H9 (cell line): ENCODE measurements around the gene TBC1D7. TPM values are rescaled to one million over a fixed set of nuclear protein-coding genes. Genes with fewer than 3 reads are reported as not detected.

Source experiments
- DNase-seq: peaks from one replicate; pipeline ENCODE4 v3.0.0-alpha.2; 2017
- H2AFZ ChIP-seq: one replicate; pipeline ENCODE4 v1.6.1; 2013; ENCODE audit warnings: mild to moderate bottlenecking, low read length, control low read depth, moderate library complexity
- H2AK5ac ChIP-seq: 2 replicates; pipeline ENCODE4 v1.6.1; 2013; ENCODE audit warnings: low read length, control low read depth, mixed read lengths; ENCODE audit not compliant: insufficient read length
- H2BK120ac ChIP-seq: one replicate; pipeline ENCODE4 v1.6.1; 2013; ENCODE audit warnings: low read depth, mild to moderate bottlenecking, low read length, control low read depth, inconsistent platforms; ENCODE audit not compliant: poor library complexity, severe bottlenecking
- H2BK12ac ChIP-seq: 2 replicates; pipeline ENCODE4 v1.6.1; 2013; ENCODE audit warnings: low read length, control low read depth, mixed read lengths, low read depth; ENCODE audit not compliant: insufficient read length
- H2BK15ac ChIP-seq: 2 replicates; pipeline ENCODE4 v1.6.1; 2013; ENCODE audit warnings: low read depth, low read length, control low read depth
- H2BK20ac ChIP-seq: one replicate; pipeline ENCODE4 v1.6.1; 2013; ENCODE audit warnings: low read depth, mild to moderate bottlenecking, low read length, control low read depth, inconsistent platforms; ENCODE audit not compliant: poor library complexity, severe bottlenecking
- H2BK5ac ChIP-seq: 2 replicates; pipeline ENCODE4 v1.6.1; 2013; ENCODE audit warnings: low read length, control low read depth, mixed read lengths; ENCODE audit not compliant: insufficient read length
- H3K14ac ChIP-seq: 2 replicates; pipeline ENCODE4 v1.6.1; 2013; ENCODE audit warnings: low read length, control low read depth; ENCODE audit not compliant: insufficient read depth
- H3K18ac ChIP-seq: 2 replicates; pipeline ENCODE4 v1.6.1; 2013; ENCODE audit warnings: low read depth, mild to moderate bottlenecking, mixed read lengths, low read length, control low read depth; ENCODE audit not compliant: insufficient read length
- H3K23ac ChIP-seq: 2 replicates; pipeline ENCODE4 v1.6.1; 2013; ENCODE audit warnings: low read length, control low read depth, mixed read lengths, low read depth; ENCODE audit not compliant: insufficient read length
- H3K23me2 ChIP-seq: 2 replicates; pipeline ENCODE4 v1.6.1; 2013; ENCODE audit warnings: low read depth, mild to moderate bottlenecking, mixed read lengths, low read length, control low read depth; ENCODE audit not compliant: insufficient read length, poor library complexity, severe bottlenecking
- H3K27ac ChIP-seq: 2 replicates; pipeline ENCODE4 v1.5.1; 2013; ENCODE audit warnings: low read length, control low read depth, mixed read lengths, low read depth; ENCODE audit not compliant: insufficient read length
- H3K27me3 ChIP-seq: 2 replicates; pipeline ENCODE4 v1.6.1; 2013; ENCODE audit warnings: low read length, control low read depth, inconsistent platforms; ENCODE audit not compliant: insufficient read depth
- H3K4ac ChIP-seq: 2 replicates; pipeline ENCODE4 v1.6.1; 2013; ENCODE audit warnings: low read depth, mild to moderate bottlenecking, control low read depth, inconsistent platforms, low read length, moderate library complexity
- H3K4me1 ChIP-seq: 2 replicates; pipeline ENCODE4 v1.6.1; 2013; ENCODE audit warnings: low read length, control low read depth, inconsistent platforms; ENCODE audit not compliant: insufficient read depth
- H3K4me2 ChIP-seq: 2 replicates; pipeline ENCODE4 v1.6.1; 2013; ENCODE audit warnings: low read length, control low read depth, mixed read lengths; ENCODE audit not compliant: insufficient read length, insufficient read depth
- H3K56ac ChIP-seq: 2 replicates; pipeline ENCODE4 v1.6.1; 2013; ENCODE audit warnings: low read depth, mild to moderate bottlenecking, mixed read lengths, low read length, control low read depth; ENCODE audit not compliant: insufficient read length
- H3K79me1 ChIP-seq: 2 replicates; pipeline ENCODE4 v1.6.1; 2013; ENCODE audit warnings: low read depth, mild to moderate bottlenecking, moderate library complexity, low read length, control low read depth, inconsistent platforms; ENCODE audit not compliant: insufficient read depth, poor library complexity, severe bottlenecking
- H3K79me2 ChIP-seq: 2 replicates; pipeline ENCODE4 v1.6.1; 2013; ENCODE audit warnings: low read length, control low read depth, inconsistent platforms; ENCODE audit not compliant: insufficient read depth
- H3K9ac ChIP-seq: 2 replicates; pipeline ENCODE4 v1.6.1; 2013; ENCODE audit warnings: low read length, control low read depth, mixed read lengths; ENCODE audit not compliant: insufficient read length; ENCODE audit errors: extremely low read depth
- H3K9me3 ChIP-seq: one replicate; pipeline ENCODE4 v1.6.1; 2013; ENCODE audit warnings: low read depth, low read length, inconsistent platforms; ENCODE audit not compliant: control insufficient read depth
- H3T11ph ChIP-seq: one replicate; pipeline ENCODE4 v1.6.1; 2013; ENCODE audit warnings: mild to moderate bottlenecking, low read length, control low read depth, inconsistent platforms
- H4K20me1 ChIP-seq: one replicate; pipeline ENCODE4 v1.6.1; 2013; ENCODE audit not compliant: control insufficient read depth, insufficient read length, insufficient read depth
- H4K5ac ChIP-seq: 2 replicates; pipeline ENCODE4 v1.6.1; 2013; ENCODE audit warnings: low read depth, mild to moderate bottlenecking, mixed read lengths, low read length, control low read depth; ENCODE audit not compliant: insufficient read length
- H4K8ac ChIP-seq: replicated peaks from 2 replicates; pipeline ENCODE4 v1.6.1; 2013; ENCODE audit warnings: low read length, control low read depth, mixed read lengths, low read depth; ENCODE audit not compliant: insufficient read length
- H4K91ac ChIP-seq: 2 replicates; pipeline ENCODE4 v1.6.1; 2013; ENCODE audit warnings: low read depth, mild to moderate bottlenecking, moderate library complexity, mixed read lengths, low read length, control low read depth; ENCODE audit not compliant: insufficient read length
- H3K27ac Mint-ChIP-seq, 3 experiments: 2 replicates in 2 of 3; 3 replicates in 1 of 3; pipeline ENCODE4 v1.8.0; 2020 to 2021; ENCODE audit warnings: mixed read lengths in 3 of 3, mild to moderate bottlenecking in 1 of 3, moderate library complexity in 1 of 3
- H3K27me3 Mint-ChIP-seq: 2 replicates; pipeline ENCODE4 v1.8.0; 2021; ENCODE audit warnings: low read depth, mild to moderate bottlenecking, moderate library complexity, mixed read lengths
- H3K36me3 Mint-ChIP-seq, 3 experiments: 2 replicates in 2 of 3; 3 replicates in 1 of 3; pipeline ENCODE4 v1.8.0; 2020 to 2021; ENCODE audit warnings: low read depth in 3 of 3, mixed read lengths in 3 of 3; ENCODE audit not compliant: insufficient read depth in 1 of 3
- H3K4me1 Mint-ChIP-seq, 2 experiments: 2 replicates each; pipeline ENCODE4 v1.8.0; 2020; ENCODE audit warnings: mixed read lengths in 2 of 2
- H3K4me3 Mint-ChIP-seq, 2 experiments: 2 replicates in 1 of 2; 3 replicates in 1 of 2; pipeline ENCODE4 v1.8.0; 2020 to 2021; ENCODE audit warnings: mild to moderate bottlenecking in 2 of 2, mixed read lengths in 2 of 2, moderate library complexity in 1 of 2
- H3K9me3 Mint-ChIP-seq, 2 experiments: 2 replicates in 1 of 2; 3 replicates in 1 of 2; pipeline ENCODE4 v1.8.0; 2020; ENCODE audit warnings: mild to moderate bottlenecking in 2 of 2, mixed read lengths in 2 of 2, moderate library complexity in 1 of 2
- CTCF ChIP-seq: fragments of 200-600 bp; sonication (generic); conservative IDR thresholded peaks from 3 replicates; pipeline ENCODE4 v1.8.0; 2021; ENCODE audit warnings: antibody characterized with exemption, mild to moderate bottlenecking
- WGBS: extraction: QIAGEN DNeasy Blood & Tissue Kit; methylation state at CpG from one replicate; pipeline ENCODE4 v1.1.7; 2013; ENCODE audit warnings: missing lambda C conversion rate, low lambda C conversion rate, mixed read lengths; ENCODE audit not compliant: insufficient read length; ENCODE audit errors: extremely low coverage; 5-methylcytosine and 5-hydroxymethylcytosine counted together
- total RNA-seq: library from RNA; stranded (reverse); gene quantifications from 2 replicates; pipeline ENCODE4 v1.2.1, GENCODE V29; 2021

The TBC1D7 gene
- total RNA-seq, 1 experiment from 2014 or later, result 33.9 TPM

GRCh38 chr6:13281686-13282085 is 46.7 kb downstream of the TBC1D7 start:
- Histone ChIP-seq H3K4me2 (no peak overlapping the region), H2BK12ac (no peak overlapping the region), H2AK5ac (no peak overlapping the region), H3K56ac (no peak overlapping the region), H3K79me2 (no peaks in the 10 kb centered on the region), H2BK120ac (no peak overlapping the region), H4K91ac (no peak overlapping the region), H4K8ac (no peak overlapping the region), H4K20me1 (peaks cover 3% of the 10 kb centered on the region), H3K23me2 (no peaks in the 10 kb centered on the region), H2BK20ac (no peak overlapping the region), H2AFZ (no peak overlapping the region), H3K4ac (no peak overlapping the region), H3K23ac (no peak overlapping the region), H3K79me1 (no peaks in the 10 kb centered on the region), H3K4me1 (no peaks in the 10 kb centered on the region), H3K14ac (no peak overlapping the region), H4K5ac (no peak overlapping the region), H3T11ph (no peak overlapping the region), H3K9me3 (peaks cover 4% of the 10 kb centered on the region), H3K18ac (no peak overlapping the region), H2BK5ac (no peak overlapping the region), H3K27me3 (no peaks in the 10 kb centered on the region), H3K27ac (no peak overlapping the region), H2BK15ac (no peak overlapping the region), H3K9ac (no peak overlapping the region)
- no peak for TF ChIP-seq CTCF
- no peaks in the 10 kb centered on the region for H3K27me3 Mint-ChIP-seq
- H3K36me3 Mint-ChIP-seq, result peaks cover 11 to 22% (median 12%) of the 10 kb centered on the region in 3 experiments; a peak in 6 of 7 replicates
- peaks cover 8 to 9% of the 10 kb centered on the region in 2 experiments for H3K9me3 Mint-ChIP-seq
- H3K4me1 Mint-ChIP-seq, result peaks cover 5 to 13% of the 10 kb centered on the region in 2 experiments
- no CpG with 5 or more reads among the region's 9 CpGs for WGBS
- H3K27ac Mint-ChIP-seq, result no peak overlapping the region
- DNase-seq, result no peak
- no peak overlapping the region for H3K4me3 Mint-ChIP-seq
